ENCODE measurements around the gene ABHD3. TPM values are rescaled to one million over a fixed set of nuclear protein-coding genes. Genes with fewer than 3 reads are reported as not detected.
"Not testable (repeated sequence)": the region's sequence is repeated elsewhere in the genome, so short reads cannot be mapped to it uniquely, and the experiment has no call there.

The ABHD3 gene
- total and polyA plus RNA-seq, 8 donors: 6.0 to 20.9 (median 7.5) TPM

GRCh38 chr18:21629089-21629832, 75.3 kb downstream of the ABHD3 start:
- H3K36me3 ChIP-seq: peaks cover 1 to 37% (median 3%) of the 10 kb centered on the region in 3 donors
- no peak for ATAC-seq
- no peak overlapping the region for H3K27ac ChIP-seq
- H3K4me3 ChIP-seq: no peak overlapping the region
- no peaks in the 10 kb centered on the region for H3K4me1 ChIP-seq
- 89 to 92% methylated on average over 9 of the region's 9 CpGs for WGBS, 2 donors
- TF ChIP-seq CTCF (IDR thresholded peaks at IDR 0.05): no peak
- H3K27me3 ChIP-seq: no peaks in the 10 kb centered on the region
- intact Hi-C loops (cut with DNase I): no loop called here
- H3K9me3 ChIP-seq: no peaks in the 10 kb centered on the region
- no peak for DNase-seq
- no peak for FAIRE-seq

- H3K9me3 ChIP-seq; H3K27ac ChIP-seq; H3K4me3 ChIP-seq; DNase-seq; FAIRE-seq; H3K4me1 ChIP-seq; ATAC-seq; intact Hi-C loops (cut with DNase I); H3K27me3 ChIP-seq: not testable (repeated sequence)
- 94 to 98% methylated on average over 9 of the region's 9 CpGs for WGBS, 2 donors
- peaks cover 0 to 21% (median 6%) of the 10 kb centered on the region in 3 donors for H3K36me3 ChIP-seq
Observed at GRCh38 chr18:21621640-21622039, 82.9 kb downstream of the ABHD3 start.

- no peaks in the 10 kb centered on the region for H3K9me3 ChIP-seq
- intact Hi-C loops (cut with DNase I): no loop called here
- H3K4me3 ChIP-seq: peak within 1 kb of the TSS; percentile 79 to 83 (median 81)
- no peaks in the 10 kb centered on the region for H3K27me3 ChIP-seq
- no peaks in the 10 kb centered on the region for H3K36me3 ChIP-seq
- H3K4me1 ChIP-seq: peaks cover 0 to 10% (median 7%) of the 10 kb centered on the region in 3 donors
- WGBS, 2 donors: 0% methylated on average over 55 to 59 of the region's 59 CpGs
- DNase-seq (peak; percentile 80 to 95 (median 89)), FAIRE-seq (no peak), ATAC-seq (peak; percentile 100)
- H3K27ac ChIP-seq: peak within 1 kb of the TSS; percentile 59 to 85 (median 68)
- peak; percentile 88 to 95 (median 94) for TF ChIP-seq CTCF (IDR thresholded peaks at IDR 0.05)
Observed at GRCh38 chr18:21612125-21613039, 92.2 kb downstream of the ABHD3 start, which contains the start of gene SNRPD1. SNRPD1 (plus strand) TSS chr18:21612314; CDS start chr18:21612430, 116 bp downstream.

GRCh38 chr18:21611401-21612124, 93.0 kb downstream of the ABHD3 start:
- intact Hi-C loops (cut with DNase I); H3K9me3 ChIP-seq; H3K27me3 ChIP-seq; H3K36me3 ChIP-seq; FAIRE-seq; DNase-seq: not testable (repeated sequence)
- Histone ChIP-seq H3K4me1 (peaks cover 0 to 10% (median 7%) of the 10 kb centered on the region in 3 donors), H3K27ac (peak overlapping the region in 3 of 4 donors; percentile 59 to 85 (median 66)), H3K4me3 (peak overlapping the region; percentile 79 to 83 (median 81))
- ATAC-seq: peak in 2 of 4 donors; percentile 2 to 5
- WGBS, 2 donors: 51 to 54% methylated on average over 30 of the region's 30 CpGs

- DNase-seq (no peak), FAIRE-seq (no peak), ATAC-seq (peak in 1 of 4 donors; percentile 5)
- no peaks in the 10 kb centered on the region for H3K36me3 ChIP-seq
- H3K4me1 ChIP-seq: peaks cover 0 to 11% (median 0%) of the 10 kb centered on the region in 3 donors
- no peaks in the 10 kb centered on the region for H3K9me3 ChIP-seq
- H3K4me3 ChIP-seq: no peak overlapping the region
- intact Hi-C loops (cut with DNase I): loop anchor here in 1 of 3 donors (10.0 kb wide), 1 partner anchor 90 kb away; no protein-coding TSS in a partner anchor
- peak overlapping the region in 2 of 4 donors; percentile 59 to 66 for H3K27ac ChIP-seq
- H3K27me3 ChIP-seq: no peaks in the 10 kb centered on the region
- no peak for TF ChIP-seq CTCF (IDR thresholded peaks at IDR 0.05)
Observed at GRCh38 chr18:21605213-21605612, 99.4 kb downstream of the ABHD3 start.
